Measurements from ENCODE around the gene RBM19.

RBM19 gene

GRCh38 chr12:113931517-113931916 lies 34.6 kb downstream of the RBM19 start:
- DNase-seq (ENCODE audit: low read depth), result no peak

DNA sequence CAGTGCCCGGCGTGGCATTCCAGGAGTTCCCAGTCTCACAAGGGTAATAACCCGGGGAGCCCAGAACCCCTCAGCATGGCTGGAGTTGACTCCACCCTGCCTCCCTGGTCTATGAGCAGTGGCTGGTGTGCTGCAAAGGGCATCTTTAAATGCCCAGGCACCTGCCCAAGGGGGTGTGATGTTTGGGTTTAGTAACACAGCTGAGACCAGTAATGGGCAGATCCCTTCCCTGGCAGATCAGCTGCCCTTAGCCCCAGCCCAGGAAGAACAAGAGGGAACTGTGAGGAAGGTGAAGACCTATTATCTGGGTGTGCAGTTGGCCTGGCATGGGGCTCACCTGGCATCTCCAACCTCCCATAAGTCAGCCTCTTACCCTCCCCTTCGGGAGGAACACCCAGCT lies 35.9 kb downstream of the RBM19 start:
- DNase-seq (ENCODE audit: low read depth), result no peak

DNA sequence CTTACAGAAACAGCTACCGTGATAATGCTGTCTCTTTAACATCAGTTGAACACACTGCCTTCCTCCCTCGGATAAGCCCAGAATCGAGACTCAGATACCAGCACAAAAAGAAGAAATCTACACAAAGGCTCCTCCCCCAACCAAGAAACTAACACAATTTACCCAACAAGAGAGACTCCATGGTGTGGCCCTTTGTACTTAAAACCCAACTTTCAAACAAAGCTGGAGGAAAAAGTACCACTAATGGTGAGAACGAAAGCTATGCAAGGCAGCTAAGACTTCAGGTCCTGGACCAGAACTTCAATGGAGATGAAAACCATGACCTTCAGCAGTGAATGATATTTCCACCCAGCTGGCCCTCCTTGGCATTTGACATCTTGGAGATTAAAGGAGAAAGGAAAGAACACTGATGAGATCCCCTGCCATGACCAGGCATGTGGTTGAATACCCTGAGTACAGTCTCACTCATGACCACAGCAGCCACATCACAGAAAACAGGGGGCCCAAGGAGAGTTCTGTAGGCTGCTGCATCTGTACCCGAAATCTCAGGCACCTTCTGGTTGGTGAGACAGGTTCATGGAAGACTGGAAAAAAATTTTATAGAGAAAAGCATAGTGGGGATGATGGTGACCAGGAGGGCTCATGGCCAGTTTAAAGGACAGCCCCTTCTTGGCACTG lies 36.7 kb downstream of the RBM19 start:
- DNase-seq (ENCODE audit: low read depth), result no peak

- no peak for DNase-seq (ENCODE audit: low read depth)
Measured at GRCh38 chr12:113926788-113927187, 39.3 kb downstream of the RBM19 start.

DNA sequence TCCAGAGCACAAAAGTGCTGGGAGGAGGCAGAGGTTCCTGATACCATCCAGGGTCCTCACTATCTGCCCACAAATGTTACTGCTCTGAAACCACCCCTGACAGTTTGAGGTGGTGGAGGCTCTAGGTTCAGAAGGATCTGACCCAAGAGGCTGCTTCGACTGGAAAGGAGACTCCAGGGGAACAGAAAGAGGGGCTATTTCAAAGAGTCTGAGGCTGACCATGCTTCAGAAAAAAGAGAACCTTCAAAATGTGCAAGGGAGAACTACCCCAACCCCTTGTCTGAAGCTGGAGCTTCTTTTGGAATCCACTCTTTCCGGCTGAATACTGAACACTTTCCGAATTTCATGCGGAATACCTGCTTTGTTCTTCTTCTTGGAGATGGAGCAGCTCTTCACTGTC lies 41.8 kb downstream of the RBM19 start:
- DNase-seq (ENCODE audit: low read depth), result no peak

- no peak for DNase-seq (ENCODE audit: low read depth)
Measured at GRCh38 chr12:113923251-113923650, 42.9 kb downstream of the RBM19 start.

- DNase-seq (ENCODE audit: low read depth), result no peak
Measured at GRCh38 chr12:113921430-113921829, 44.7 kb downstream of the RBM19 start.

DNA sequence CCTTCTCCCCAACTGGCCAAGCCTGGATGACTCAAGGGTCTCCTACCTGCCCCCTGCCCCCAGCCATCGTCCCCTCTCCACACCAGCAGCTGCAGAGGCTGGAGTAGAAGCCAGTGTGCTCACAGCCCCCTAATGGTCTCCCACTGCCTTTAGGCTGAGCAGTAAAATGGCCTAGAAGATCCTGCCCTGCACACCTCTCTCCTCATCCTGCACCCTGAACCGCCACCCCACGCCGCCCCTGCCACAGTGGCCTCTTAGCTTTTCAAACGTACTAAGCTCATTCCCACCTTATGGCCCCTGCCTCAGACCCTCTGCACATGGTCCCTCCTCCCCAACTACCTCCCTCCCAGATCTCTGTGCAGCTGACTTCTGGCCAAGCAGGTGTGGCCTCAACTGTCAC lies 46.3 kb downstream of the RBM19 start:
- DNase-seq (ENCODE audit: low read depth), result no peak

GRCh38 chr12:113918306-113918705 lies 47.8 kb downstream of the RBM19 start:
- no peak for DNase-seq (ENCODE audit: low read depth)

GRCh38 chr12:113917393-113917792 lies 48.7 kb downstream of the RBM19 start:
- DNase-seq (ENCODE audit: low read depth), result no peak

DNA sequence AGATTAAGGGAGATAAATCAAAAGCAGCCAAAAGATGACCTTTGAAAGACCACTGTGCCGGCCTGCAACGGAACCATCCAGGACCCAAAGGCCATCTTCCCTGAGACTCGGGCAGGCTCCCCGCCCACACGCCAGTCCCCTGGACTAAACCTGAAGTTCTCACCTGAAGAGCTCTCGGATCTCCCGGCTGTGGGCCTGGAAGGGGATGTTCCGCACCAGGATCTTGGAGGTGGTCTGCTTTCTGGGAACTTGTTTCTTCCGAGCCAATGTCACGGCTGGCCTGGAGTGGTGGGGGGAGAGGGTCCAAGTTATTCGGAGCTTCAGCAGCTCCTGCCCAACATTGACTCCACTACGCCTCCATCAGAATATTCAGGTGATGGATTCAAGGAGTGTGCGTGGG lies 51.3 kb downstream of the RBM19 start:
- no peak for DNase-seq (ENCODE audit: low read depth)

GRCh38 chr12:113914176-113914575 lies 51.9 kb downstream of the RBM19 start:
- DNase-seq (ENCODE audit: low read depth), result no peak

- DNase-seq (ENCODE audit: low read depth), result peak; percentile 67
Measured at GRCh38 chr12:113912760-113913329, 53.3 kb downstream of the RBM19 start.

- DNase-seq (ENCODE audit: low read depth), result no peak
Measured at GRCh38 chr12:113911971-113912759, 54.0 kb downstream of the RBM19 start.

- no peak for DNase-seq (ENCODE audit: low read depth)
Measured at GRCh38 chr12:113910751-113911272, 55.3 kb downstream of the RBM19 start.

DNA sequence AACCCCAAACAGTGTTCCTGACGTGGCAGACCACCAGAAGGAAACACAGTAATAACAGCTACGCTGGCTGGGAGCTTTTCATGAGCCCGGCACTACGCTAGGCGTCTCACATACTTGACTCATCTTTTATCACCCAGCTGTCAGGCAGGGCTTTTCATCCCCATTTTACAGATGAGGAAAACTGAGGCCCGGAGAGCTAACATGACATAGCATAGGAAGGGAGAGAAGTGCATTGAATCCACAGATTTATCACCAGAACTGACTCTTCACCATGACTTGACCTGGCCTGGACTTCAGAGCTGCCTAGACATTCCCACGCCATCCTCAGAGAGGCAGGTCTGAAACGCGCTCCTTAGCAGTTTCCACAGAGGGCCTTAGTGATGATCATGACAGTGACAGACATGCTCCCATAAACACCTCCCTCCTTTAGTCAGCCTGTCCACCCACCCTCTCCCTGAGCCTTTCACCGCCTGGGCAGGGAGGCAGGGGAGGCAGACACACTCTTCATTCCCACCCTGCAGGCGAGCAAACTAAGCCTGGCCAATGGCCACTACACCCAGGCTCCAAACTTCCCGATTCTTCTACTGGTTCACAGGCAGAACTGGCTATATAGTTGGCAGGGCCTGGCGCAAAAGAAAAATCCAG lies 56.2 kb downstream of the RBM19 start:
- DNase-seq (ENCODE audit: low read depth), result no peak

DNA sequence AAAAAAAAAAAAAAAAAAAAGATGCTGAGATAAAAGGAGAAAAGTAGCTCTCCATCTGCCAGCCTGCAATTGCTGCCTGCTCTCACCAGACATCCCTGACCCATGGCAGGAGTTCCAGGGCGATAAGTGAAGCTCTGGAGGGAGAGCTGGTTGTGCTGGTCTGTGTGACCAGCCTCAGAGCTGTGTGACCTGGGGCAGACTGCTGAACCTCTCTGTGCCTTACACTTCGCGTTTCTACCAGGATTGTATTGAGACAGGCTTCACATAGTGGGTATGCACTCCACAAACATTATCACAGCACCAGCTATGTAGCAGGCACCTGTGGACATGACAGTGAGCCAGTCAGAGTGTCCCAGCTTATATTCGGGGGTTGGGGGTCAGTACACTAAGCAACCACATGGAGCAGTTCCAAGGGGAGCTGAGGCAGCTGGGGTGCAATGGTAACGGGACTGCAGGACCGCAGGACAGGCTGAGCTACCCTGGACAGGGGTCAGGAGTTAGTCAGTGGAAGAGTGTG lies 57.5 kb downstream of the RBM19 start:
- DNase-seq (ENCODE audit: low read depth), result no peak

- DNase-seq (ENCODE audit: low read depth), result no peak
Measured at GRCh38 chr12:113907446-113908180, 58.5 kb downstream of the RBM19 start.

GRCh38 chr12:113906411-113907200 lies 59.5 kb downstream of the RBM19 start:
- no peak for DNase-seq (ENCODE audit: low read depth)

GRCh38 chr12:113905829-113906228 lies 60.3 kb downstream of the RBM19 start:
- DNase-seq (ENCODE audit: low read depth), result no peak

DNA sequence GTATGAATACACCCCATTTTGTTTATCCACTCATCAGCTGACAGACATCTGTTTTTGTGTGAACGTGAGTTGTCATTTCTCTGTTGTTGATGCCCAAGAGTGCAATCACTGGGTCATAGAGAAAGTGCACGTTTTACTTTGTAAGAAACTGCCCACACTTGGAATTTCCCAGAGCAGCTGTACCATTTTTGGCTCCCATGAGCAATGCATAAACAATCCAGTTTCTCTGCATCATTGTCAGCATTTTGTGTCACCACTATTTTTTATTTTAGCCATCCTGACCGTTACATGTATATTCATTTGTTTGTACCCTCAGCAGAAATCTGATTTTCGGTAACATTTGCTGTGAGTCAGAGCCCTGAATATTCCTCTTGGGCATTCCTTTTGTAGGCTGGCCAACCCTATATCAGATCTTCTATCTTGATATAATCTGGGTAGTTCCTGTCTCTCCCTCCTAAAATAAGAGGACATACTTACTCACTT lies 62.7 kb downstream of the RBM19 start:
- peak; percentile 88 for DNase-seq (ENCODE audit: low read depth)

Data from EH (cell line).